GM19395 (cell line): Measurements from ENCODE around the gene SDF2.
"Not testable (repeated sequence)": the region's sequence is repeated elsewhere in the genome, so short reads cannot be mapped to it uniquely, and the experiment has no call there.

Experiments
- ATAC-seq: cut with Tn5 transposase; IDR thresholded peaks from one replicate; pipeline ENCODE4 v1.9.1; 2021; ENCODE audit warnings: mild to moderate bottlenecking, moderate library complexity; ENCODE audit not compliant: unreplicated experiment

Gene SDF2

DNA sequence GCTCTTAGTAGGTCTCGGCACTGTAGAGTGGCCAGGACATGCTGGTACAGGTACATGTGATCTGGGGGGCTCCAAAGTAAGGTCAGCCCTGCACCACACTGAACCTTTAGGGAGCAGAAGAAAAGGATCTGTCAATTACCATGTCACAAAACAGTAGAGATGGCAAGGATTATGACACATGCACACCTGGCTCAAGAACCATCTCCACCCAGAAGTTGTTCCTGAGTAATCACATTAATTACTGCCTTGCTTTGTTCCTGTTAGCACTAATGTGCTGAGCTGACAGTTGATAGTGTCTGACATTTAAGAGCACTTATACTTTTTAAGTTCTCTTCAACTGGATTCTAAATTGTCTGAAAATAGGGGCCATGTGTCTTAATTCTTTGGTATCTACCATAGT is 26.2 kb downstream of the SDF2 start:
- no peak for ATAC-seq

DNA sequence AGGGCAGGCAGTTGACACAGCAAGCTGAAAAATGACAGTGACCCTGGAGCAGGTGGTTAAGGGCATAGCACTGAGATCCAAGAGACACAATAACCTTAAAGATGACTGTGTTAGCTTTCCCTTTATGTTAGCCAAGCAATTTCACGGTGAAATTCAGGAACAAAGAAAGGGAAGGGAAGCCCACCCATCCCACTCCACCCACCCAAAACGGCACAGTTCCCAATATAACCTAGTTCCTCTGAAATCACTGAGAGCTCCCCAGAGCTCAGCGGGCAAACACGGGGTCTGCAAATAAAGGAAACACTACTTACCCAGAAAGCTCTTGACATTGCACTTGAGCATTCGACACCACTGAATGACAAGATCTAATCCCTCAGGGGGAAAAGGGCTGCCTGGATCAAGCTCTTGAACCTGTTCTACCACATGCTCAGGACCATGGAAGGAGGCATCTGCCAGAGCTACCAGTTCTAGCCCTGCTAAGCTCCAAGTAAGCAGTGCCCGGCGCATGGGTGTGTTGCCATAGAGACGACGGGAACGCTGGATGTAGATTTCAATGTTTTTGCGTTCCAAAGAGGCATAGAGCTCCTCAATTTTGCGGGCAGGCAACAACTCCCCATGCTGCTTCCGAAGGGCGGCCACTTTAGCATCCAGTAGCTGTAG is 27.4 kb downstream of the SDF2 start:
- ATAC-seq = no peak

DNA sequence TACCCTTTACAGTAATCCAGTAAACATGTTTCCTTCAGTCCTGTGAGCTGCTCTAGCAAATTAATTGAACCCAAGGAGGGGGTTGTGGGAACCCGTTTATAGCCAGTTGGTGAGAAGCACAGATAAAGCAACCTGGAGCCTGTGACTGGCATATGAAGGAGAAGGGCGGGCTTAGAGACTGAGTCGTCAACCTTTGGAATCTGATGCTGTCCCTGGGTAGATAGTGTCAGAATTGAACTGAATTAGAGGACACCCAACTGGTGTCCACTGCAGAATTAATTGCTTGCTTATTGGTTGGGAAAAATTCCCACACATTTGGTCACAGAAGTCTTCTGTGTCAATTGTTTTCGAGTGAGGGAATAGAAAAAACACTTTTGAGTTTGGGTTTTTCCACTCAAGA is 34.9 kb downstream of the SDF2 start:
- ATAC-seq = no peak

DNA sequence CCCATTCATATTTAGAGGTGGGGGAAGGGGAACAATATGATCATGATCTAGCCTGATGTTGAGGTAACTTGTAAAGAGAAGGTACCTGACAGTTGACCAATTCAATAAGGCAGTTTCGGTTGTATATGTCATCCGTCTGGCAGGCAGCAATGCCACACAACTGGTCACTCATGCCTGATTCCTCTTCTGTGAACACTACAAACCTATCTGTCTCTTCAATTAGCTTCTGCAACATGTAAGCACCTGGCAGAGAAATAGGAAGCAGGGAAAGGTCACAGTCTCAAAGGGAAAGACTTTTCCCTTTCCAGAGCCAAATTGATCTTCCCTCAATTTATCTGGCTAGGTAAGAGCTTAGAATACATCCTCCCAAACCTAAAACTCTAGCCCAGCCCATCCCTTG is 37.6 kb downstream of the SDF2 start:
- ATAC-seq = no peak

DNA sequence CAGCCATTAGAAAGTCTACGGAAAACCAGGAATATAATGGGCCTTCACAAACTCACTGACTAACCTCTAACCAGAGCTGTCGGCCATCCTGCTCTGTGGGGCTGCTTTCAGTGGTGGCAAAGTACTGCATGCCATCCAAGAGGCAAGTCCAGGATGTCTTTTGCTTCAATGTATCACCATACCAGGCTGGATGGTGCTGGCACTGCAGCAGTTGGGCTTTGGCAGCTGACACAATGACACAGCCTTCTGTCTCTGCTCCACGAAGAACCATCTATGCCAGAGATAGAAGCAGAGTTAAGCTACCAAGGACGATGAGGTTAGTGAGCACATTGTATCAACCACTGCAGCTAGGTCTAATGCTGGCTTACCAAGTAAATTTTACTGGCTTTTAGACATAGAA is 38.0 kb downstream of the SDF2 start:
- ATAC-seq = no peak

DNA sequence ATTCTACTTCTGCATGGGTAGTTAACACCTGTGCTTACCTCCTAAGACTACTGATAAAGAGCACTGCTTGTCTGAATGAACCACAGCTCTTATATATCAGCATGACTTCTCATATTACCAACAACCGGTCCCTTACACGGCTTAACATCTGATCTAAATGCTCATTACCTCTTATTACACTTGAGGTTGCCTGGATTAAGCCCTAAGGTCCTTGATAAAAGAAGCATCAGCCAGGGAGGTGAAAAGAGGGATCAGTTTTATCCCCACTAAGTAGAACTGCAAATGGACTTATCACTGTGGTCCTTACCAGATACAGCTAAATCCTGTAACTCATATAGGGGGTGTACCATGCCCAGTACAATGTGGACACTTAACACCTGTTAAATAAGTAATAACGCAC is 39.5 kb downstream of the SDF2 start:
- ATAC-seq = no peak

DNA sequence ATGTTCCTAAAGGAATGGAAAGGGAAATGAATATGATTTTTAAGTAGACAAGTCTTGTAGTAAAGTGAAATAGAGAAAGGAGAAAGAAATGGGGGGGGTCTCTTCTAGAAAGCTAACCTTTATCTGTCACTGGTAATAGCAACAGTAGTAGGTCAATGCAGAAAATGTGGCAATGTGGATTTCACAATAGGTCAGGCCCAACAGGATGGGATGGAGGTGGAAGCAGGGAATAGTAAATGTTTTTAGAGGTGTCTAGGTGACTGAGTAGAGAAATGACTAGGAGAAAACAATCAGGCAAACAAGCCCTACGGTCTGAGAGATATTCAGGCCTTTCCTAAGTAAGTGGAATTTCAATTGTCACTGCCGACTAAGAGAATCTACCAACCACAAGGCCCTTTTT is 41.7 kb downstream of the SDF2 start:
- ATAC-seq = no peak

DNA sequence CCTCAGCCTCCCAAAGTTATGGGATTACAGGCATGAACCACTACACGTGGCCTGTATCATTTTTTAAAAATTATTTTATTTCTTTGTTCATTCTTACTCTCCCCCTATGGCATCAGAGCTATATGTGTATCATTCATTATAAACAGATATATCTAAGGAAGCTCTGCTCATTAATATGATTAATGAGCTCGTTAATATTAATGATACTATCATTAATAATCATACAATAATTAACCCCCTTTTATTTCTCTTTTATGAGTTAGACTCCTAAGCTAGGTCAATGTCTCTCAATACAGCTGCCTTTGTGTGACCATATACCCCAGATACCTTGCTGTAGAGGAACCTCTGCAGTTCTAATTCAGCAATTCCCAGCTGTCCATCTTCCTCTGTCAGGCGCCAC is 43.2 kb downstream of the SDF2 start:
- ATAC-seq = no peak

DNA sequence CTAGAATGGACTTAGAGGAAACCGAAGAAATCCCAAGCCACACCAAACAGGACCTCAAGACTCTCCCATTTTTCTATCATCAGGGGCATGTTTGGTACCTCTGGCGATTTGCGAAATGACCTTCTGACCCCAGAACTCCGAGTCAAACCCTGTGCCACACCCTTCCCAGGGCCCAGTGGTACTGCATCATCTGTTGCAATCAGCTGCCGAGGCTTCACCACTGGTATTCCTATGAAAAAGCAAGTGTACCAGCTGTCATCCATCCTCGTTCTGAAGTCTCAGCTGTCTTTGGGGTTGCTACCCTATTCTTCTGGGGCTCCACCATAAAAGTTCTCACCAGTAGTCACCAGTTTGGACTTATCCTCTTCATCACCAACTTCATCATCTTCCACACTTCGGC is 45.4 kb downstream of the SDF2 start:
- ATAC-seq = no peak

DNA sequence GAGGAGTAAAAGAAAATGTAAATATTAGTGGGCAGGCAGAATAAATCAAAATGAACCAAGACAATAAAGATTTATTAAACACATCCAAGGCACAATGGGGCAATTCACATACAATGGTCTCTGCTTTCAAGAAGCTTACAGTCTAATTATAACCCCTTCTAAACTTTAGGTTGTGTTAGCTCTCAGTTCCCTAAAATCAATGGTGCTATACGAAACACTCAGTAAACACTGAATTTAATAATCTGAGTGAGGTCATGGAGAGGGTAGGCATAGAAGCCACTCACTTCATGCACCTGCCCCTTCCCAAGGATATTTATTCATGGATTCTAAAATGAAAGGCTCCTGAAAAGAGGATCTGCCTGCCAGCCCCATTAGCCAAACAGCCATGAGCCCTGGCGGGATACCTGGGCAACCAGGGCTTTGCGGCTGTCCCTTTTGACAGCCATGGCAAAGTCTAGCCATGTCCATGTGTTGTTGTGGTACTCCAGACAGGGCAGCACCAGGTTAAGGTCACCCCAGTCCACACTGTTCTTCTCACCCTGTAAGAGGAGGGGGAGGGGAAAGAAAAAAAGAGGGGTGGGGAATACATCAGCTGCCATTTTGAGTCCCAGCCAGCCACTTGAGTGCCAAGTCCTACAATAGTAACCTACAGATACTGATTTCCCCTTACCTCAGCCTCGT is 46.3 kb downstream of the SDF2 start:
- no peak for ATAC-seq

DNA sequence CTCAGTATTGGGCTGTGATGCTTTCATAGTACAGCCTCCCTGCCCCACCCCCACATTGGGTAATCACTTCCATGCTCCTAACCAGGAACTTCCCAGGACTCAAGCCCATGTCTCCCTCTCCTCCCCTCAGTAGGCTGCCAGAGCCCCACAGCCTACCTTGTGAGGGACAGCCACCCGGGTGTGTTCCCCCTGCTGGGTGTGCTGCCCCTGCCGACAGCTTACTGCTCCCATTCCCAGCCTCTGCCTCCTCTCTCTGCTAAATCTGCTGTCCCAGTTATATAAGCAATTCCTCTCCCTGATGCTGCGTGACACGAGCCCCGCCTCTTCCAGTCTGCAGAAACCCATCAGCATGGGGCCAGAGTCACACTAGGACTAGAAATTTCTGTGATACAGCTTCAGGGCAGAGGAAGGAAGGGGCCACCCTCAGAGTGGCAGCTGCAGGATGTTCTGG is 47.8 kb downstream of the SDF2 start, which contains the start of gene RSKR:
Gene RSKR, minus strand, starts transcription at position 255 of the 451 bp plus-strand sequence. Its CDS starts 24 bp downstream, at position 231.
- ATAC-seq = no peak

DNA sequence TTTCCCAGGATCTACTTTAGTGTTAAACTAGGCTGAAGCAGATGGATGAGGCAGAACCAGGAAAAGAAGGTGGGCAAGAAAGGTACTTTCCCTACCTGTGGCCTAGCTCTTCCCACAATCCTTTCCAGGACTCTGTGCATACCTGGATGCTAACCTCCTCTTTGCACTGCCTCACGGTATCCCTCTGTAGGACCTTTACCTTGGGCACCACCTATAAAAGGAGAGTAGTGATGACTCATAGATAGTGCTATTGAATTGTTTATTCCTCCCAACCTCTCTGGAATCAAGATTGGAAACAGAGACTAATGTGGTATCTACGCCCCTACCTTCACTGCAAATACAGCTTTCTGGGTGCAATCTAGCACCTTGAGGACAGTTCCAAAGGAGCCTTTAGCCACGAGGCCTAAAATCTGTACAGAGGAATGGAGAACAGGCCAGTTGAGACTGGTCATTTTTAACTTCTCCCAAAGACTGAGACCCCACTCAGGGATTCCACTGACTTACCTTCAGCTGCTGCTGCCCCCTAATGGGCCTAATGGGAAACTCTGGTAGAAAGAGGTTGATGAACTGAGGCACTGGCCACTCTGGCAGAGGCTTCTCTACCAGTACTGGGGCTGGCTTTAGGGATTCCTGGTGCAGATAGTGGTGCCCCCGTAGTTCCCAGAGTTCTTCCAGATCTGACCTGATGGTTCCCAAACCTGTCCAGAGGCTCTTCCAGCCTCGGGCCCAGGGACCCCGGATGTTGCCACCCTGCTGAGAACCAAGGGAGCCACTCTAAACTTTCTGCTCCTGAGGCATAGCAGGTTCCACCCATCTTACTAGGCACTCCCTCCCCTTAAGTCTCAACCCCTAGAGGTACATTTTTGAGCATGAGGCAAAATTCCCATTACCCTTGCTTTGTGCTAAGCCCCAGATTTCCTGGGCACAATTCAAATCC is 48.5 kb downstream of the SDF2 start:
- no peak for ATAC-seq

DNA sequence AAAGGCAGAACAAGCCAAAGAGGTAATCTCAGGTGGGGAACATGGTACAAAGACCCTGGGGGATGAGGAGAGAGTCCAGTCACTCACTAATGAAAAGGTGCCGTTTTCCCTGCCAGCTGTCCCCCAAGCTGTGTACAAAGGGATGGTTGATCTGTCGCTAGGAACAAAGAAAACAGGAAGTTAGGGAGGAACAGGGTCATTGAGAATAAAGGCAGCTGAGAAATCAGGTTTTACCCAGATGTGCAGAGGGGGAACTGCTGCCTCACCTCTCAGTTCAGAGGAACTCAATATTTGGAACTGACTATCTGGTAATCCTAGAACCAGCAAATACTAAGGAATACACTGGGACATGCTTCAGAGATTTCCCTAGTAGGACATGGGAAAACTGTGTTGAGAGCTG is 49.2 kb downstream of the SDF2 start:
- ATAC-seq = no peak

DNA sequence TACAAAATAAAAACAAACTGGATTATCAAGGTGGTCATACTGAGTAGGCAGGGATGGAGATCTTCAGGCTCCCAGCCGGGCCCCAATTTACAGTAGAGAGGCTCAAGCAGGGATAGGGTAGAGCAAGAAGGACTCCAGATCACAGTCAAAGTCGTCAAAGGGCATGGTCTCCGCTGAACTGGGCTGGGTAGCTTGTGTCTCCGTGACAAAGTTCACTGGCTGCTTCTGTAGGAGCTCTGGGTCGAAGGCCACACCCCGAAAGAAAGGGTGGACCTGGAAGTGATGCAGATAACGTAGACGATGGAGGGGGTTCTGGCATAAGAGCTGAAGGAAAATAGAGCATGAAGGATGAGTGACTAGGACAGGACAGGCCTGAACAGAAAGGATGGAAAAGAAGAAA is 51.3 kb downstream of the SDF2 start:
- no peak for ATAC-seq

DNA sequence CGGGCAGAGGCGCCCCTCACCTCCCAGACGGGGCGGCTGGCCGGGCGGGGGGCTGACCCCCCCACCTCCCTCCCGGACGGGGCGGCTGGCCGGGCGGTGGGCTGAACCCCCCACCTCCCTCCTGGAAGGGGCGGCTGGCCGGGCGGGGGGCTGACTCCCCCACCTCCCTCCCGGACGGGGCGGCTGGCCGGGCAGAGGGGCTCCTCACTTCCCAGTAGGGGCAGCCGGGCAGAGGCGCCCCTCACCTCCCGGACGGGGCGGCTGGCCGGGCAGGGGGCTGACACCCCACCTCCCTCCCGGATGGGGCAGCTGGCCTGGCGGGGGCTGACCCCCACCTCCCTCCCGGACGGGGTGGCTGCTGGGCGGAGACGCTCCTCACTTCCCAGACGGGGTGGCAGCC is 57.7 kb downstream of the SDF2 start:
- ATAC-seq = not testable (repeated sequence)

DNA sequence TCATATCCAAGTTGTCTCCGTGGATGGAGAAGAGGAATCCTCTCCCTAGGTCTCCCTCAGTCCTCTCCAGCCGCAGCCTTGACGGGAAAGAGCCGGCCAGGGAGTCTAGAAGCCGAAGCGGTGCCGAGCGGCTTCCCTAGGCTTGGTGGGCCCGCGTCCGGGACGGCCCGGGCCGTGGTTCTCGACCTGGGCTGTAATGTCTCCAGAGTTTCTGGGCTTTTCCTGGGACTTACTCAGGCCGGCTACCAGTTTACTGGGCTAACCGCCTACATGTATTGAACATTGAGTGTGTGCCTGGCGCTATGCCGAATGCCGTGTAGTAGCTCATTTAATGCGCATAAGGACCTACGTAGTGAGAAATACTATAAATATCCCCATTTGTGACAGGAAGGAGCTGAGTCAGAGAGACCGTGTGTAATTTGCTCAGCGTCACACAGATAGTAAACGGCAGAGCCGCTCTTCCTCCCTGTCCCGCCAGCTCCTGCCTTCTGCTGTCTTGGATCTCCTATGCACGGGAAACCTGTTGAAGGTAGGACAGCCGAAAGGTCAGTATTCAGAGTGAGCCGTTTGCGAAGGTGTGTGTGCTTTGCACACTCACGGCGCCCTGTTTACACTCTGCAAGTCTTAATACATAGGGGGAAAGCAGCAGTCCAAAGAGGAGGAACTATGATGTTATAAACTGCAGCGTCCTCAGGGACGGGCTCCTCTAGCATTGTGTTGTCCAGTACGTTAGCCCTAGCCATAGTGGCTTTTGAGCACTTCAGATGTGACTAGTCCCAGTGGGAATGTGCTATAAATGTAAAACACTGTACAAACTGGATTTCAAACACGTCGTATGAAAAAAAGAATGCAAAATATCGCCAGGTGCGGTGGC is 62.2 kb downstream of the SDF2 start:
- ATAC-seq = peak; percentile 57

DNA sequence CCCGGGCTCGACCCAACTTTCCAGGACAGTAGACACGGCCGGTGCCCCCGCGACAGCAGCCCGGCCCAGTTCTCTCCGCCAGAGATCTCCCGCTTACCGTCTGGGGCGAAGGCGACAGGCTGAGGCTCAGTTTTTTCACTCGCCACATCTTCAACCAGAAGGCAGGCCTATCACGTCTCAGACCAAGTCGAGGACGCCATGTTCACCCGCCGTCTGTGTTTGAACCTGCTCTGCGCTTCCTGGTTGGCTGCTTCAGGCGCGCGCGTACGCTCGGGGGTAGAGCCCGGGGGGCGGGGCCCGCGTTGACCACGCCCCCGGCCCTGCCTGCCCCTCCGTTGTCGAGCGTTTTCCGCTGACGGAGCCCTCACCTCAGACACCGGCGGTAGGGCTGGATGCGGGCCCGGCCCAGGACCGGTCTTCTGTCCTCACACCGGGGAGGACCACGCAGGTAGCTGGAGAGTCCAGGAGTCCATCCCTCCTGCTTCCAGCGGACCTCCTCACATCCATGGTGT is 62.9 kb downstream of the SDF2 start, which contains the start of gene SPAG5:
Gene SPAG5, minus strand, starts transcription at position 227 of the 512 bp plus-strand sequence. Its CDS starts 79 bp downstream, at position 148.
- ATAC-seq = peak; percentile 74

DNA sequence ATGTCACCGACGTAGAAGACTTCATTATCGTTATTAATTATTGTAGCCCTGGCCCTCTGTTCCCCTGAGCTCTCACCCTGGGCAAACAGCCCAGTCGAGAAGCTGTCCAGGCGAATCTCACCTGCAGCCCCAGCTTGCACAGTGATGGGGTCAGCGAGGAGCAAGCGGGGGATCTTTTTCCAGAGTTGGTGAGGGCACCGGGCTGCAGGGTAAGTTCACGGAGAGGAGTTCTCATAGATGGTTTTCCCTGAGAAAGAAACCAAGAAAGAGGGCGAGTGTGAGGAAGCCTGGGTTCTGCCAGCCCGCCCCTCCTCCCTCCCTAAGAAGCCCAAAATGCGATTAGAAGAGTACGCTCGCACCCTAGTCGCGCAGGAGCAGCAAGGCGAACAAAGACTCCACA is 63.3 kb downstream of the SDF2 start:
- ATAC-seq = no peak
